SK-N-SH treated with all-trans-retinoic acid at 6 μM for 48 hours (cell line): ENCODE measurements around the gene KDM4B.

Experiments used
- ATAC-seq: fragments of 200-7000 bp; cut with Tn5 transposase; 3 replicates; pipeline ENCODE4 v1.9.1; 2020; ENCODE audit warnings: mild to moderate bottlenecking, moderate library complexity
- BACH2 ChIP-seq: fragments of 250-450 bp; sonication (Bioruptor Pico); IDR thresholded peaks from 2 replicates; pipeline ENCODE4 v1.9.0; 2021; ENCODE audit warnings: mild to moderate bottlenecking, borderline replicate concordance
- CSDC2 ChIP-seq: fragments of 250-450 bp; sonication (Bioruptor Pico); IDR thresholded peaks from 2 replicates; pipeline ENCODE4 v1.5.0; 2020; ENCODE audit warnings: mild to moderate bottlenecking, moderate library complexity
- ISL1 ChIP-seq: fragments of 250-450 bp; sonication (Bioruptor Pico); IDR thresholded peaks from 2 replicates; pipeline ENCODE4 v2.1.2; 2022; ENCODE audit warnings: mild to moderate bottlenecking, moderate library complexity
- OSR1 ChIP-seq: fragments of 250-450 bp; sonication (Bioruptor Pico); IDR thresholded peaks from 2 replicates; pipeline ENCODE4 v1.8.0; 2022; ENCODE audit warnings: moderate library complexity, mild to moderate bottlenecking, inconsistent platforms
- POU6F1 ChIP-seq: fragments of 250-450 bp; sonication (Bioruptor Pico); IDR thresholded peaks from 2 replicates; pipeline ENCODE4 v1.8.0; 2021; ENCODE audit warnings: low read depth, mild to moderate bottlenecking, moderate library complexity, borderline replicate concordance
- PPARA ChIP-seq: fragments of 250-450 bp; sonication (Bioruptor Pico); IDR thresholded peaks from 2 replicates; pipeline ENCODE4 v1.5.0; 2020; ENCODE audit warnings: mild to moderate bottlenecking, borderline replicate concordance
- RARB ChIP-seq: fragments of 250-450 bp; sonication (Bioruptor Pico); IDR thresholded peaks from 2 replicates; pipeline ENCODE4 v1.8.0; 2021; ENCODE audit warnings: mild to moderate bottlenecking, moderate library complexity
- SNAI2 ChIP-seq: fragments of 250-450 bp; sonication (Bioruptor Pico); IDR thresholded peaks from 2 replicates; pipeline ENCODE4 v1.5.0; 2020; ENCODE audit warnings: mild to moderate bottlenecking, moderate library complexity
- TSHZ2 ChIP-seq: fragments of 250-450 bp; sonication (Bioruptor Pico); IDR thresholded peaks from 2 replicates; pipeline ENCODE4 v1.5.0; 2020; ENCODE audit warnings: mild to moderate bottlenecking, moderate library complexity
- ZNF565 ChIP-seq: fragments of 450-650 bp; formaldehyde crosslinking; conservative IDR thresholded peaks from 2 replicates; pipeline ENCODE4 v1.5.0; 2020; ENCODE audit warnings: low read depth, mild to moderate bottlenecking, moderate library complexity
- TF ChIP-seq, protein P1 (sequence below): fragments of 250-450 bp; sonication (Bioruptor Pico); IDR thresholded peaks from 2 replicates; pipeline ENCODE4 v1.5.1; 2020; ENCODE audit warnings: low read depth, mild to moderate bottlenecking, moderate library complexity
- TF ChIP-seq, protein P2 (sequence below): fragments of 250-450 bp; sonication (Bioruptor Pico); IDR thresholded peaks from 2 replicates; pipeline ENCODE4 v1.8.0; 2020; ENCODE audit warnings: mild to moderate bottlenecking, moderate library complexity, borderline replicate concordance
- TF ChIP-seq, protein P3 (sequence below): fragments of 250-450 bp; sonication (Bioruptor Pico); IDR thresholded peaks from 2 replicates; pipeline ENCODE4 v1.5.1; 2021; ENCODE audit warnings: mild to moderate bottlenecking, moderate library complexity

KDM4B gene

GRCh38 chr19:5181329-5181728 is 212.4 kb downstream of the KDM4B start:
- ATAC-seq, result no peak
- TF ChIP-seq ISL1 (CRISPR knock-in tag), result no peak
- TF ChIP-seq ZNF565 (CRISPR knock-in tag), result no peak
- no peak for TF ChIP-seq SNAI2 (CRISPR knock-in tag)
- no peak for TF ChIP-seq OSR1 (CRISPR knock-in tag)
- TF ChIP-seq, protein P1, sequence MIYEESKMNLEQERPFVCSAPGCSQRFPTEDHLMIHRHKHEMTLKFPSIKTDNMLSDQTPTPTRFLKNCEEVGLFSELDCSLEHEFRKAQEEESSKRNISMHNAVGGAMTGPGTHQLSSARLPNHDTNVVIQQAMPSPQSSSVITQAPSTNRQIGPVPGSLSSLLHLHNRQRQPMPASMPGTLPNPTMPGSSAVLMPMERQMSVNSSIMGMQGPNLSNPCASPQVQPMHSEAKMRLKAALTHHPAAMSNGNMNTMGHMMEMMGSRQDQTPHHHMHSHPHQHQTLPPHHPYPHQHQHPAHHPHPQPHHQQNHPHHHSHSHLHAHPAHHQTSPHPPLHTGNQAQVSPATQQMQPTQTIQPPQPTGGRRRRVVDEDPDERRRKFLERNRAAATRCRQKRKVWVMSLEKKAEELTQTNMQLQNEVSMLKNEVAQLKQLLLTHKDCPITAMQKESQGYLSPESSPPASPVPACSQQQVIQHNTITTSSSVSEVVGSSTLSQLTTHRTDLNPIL (CRISPR knock-in tag), result no peak

GRCh38 chr19:5182751-5183150 is 213.8 kb downstream of the KDM4B start:
- TF ChIP-seq CSDC2 (no peak), ZNF565 (CRISPR knock-in tag) (no peak), ISL1 (CRISPR knock-in tag) (no peak), OSR1 (CRISPR knock-in tag) (no peak), PPARA (no peak), TSHZ2 (CRISPR knock-in tag) (no peak), POU6F1 (no peak), BACH2 (CRISPR knock-in tag) (no peak), RARB (CRISPR knock-in tag) (no peak)
- TF ChIP-seq, protein P1 (CRISPR knock-in tag), result no peak
- TF ChIP-seq, all 23 proteins: peak for 0
- ATAC-seq, result no peak

DNA sequence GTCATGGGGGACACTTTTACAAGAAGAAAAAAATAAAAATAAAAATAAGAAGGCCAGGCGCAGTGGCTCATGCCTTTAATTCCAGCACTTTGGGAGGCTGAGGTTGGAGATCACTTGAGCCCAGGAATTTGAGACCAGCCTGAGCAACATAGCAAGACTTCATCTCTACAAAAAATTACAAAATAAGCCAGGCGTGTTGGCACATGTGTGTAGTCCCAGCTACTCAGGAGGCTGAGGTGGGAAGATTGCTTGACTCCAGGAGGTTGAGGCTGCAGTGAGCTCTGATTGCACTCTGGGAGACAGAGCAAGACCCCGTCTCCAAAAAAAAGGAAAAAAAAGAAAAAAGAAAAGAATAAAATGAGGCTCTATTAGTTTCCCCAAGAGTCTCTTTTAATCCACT is 214.7 kb downstream of the KDM4B start:
- TF ChIP-seq SNAI2 (CRISPR knock-in tag), result no peak
- no peak for TF ChIP-seq ISL1 (CRISPR knock-in tag)
- TF ChIP-seq, protein P1 (CRISPR knock-in tag), result no peak
- TF ChIP-seq, protein P2, sequence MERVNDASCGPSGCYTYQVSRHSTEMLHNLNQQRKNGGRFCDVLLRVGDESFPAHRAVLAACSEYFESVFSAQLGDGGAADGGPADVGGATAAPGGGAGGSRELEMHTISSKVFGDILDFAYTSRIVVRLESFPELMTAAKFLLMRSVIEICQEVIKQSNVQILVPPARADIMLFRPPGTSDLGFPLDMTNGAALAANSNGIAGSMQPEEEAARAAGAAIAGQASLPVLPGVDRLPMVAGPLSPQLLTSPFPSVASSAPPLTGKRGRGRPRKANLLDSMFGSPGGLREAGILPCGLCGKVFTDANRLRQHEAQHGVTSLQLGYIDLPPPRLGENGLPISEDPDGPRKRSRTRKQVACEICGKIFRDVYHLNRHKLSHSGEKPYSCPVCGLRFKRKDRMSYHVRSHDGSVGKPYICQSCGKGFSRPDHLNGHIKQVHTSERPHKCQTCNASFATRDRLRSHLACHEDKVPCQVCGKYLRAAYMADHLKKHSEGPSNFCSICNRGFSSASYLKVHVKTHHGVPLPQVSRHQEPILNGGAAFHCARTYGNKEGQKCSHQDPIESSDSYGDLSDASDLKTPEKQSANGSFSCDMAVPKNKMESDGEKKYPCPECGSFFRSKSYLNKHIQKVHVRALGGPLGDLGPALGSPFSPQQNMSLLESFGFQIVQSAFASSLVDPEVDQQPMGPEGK (CRISPR knock-in tag), result no peak
- TF ChIP-seq PPARA, result no peak
- TF ChIP-seq TSHZ2 (CRISPR knock-in tag), result no peak
- TF ChIP-seq RARB (CRISPR knock-in tag), result no peak
- TF ChIP-seq BACH2 (CRISPR knock-in tag), result no peak
- no peak for TF ChIP-seq POU6F1
- no peak for TF ChIP-seq OSR1 (CRISPR knock-in tag)
- TF ChIP-seq, protein P3, sequence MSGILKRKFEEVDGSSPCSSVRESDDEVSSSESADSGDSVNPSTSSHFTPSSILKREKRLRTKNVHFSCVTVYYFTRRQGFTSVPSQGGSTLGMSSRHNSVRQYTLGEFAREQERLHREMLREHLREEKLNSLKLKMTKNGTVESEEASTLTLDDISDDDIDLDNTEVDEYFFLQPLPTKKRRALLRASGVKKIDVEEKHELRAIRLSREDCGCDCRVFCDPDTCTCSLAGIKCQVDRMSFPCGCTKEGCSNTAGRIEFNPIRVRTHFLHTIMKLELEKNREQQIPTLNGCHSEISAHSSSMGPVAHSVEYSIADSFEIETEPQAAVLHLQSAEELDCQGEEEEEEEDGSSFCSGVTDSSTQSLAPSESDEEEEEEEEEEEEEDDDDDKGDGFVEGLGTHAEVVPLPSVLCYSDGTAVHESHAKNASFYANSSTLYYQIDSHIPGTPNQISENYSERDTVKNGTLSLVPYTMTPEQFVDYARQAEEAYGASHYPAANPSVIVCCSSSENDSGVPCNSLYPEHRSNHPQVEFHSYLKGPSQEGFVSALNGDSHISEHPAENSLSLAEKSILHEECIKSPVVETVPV (CRISPR knock-in tag), result no peak
- no peak for TF ChIP-seq ZNF565 (CRISPR knock-in tag)
- no peak for ATAC-seq
